ENCODE results near the gene NCOA1. TPM values are rescaled to one million over a fixed set of nuclear protein-coding genes. Genes with fewer than 3 reads are reported as not detected.

The NCOA1 gene
- polyA plus RNA-seq, 6 donors from 2014 or later, result 9.8 to 21.3 (median 12.6) TPM

DNA sequence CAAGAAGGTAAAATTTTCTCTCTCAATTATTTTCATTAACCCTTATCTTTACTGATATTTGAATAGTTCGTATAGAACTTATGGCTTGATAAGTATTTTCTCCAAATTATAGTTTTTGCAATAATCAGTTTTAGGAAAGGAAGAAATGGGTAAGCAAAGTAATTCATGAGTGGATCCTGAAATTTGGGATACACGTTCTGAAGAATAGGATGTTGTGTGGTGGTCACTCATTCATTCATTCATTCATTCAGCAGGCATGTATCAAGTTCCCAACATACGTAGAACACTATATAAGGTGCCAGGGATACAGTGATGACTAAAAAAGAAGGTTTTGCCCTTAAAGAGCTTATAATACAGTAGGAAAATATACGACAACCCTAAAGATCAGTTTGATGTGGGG, 206.7 kb downstream of the NCOA1 start:
- H3K4me3 Mint-ChIP-seq, result peak overlapping the region in 1 of 8 donors; percentile 42
- H3K27me3 Mint-ChIP-seq, result no peaks in the 10 kb centered on the region
- no peaks in the 10 kb centered on the region for H3K4me1 Mint-ChIP-seq
- no peak for ATAC-seq (ENCODE audit: low read depth in 2 of 2)
- peaks cover 6 to 13% of the 10 kb centered on the region in 2 donors for H3K36me3 Mint-ChIP-seq
- no peaks in the 10 kb centered on the region for H3K9me3 Mint-ChIP-seq
- H3K27ac Mint-ChIP-seq, result no peak overlapping the region
- no peak for DNase-seq

DNA sequence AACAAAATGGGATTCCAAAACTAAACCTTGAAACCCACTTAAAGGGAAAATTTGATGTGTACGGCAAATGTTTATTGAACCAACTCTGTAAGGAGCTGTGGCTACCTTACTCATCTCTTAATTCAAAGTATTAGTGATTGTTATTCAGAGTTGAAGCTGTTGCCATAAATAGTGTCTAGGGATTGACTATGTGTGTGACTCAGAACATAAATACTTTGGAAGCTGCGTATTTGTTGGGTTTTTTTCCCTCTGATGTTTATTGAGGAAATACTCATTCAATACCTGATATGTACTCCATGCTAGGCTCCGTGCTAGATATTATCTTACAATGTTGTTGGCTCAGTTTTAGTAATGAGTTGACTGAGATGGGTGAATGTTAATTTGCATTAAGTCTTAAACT, 211.7 kb downstream of the NCOA1 start:
- H3K36me3 Mint-ChIP-seq, result peaks cover 11 to 13% of the 10 kb centered on the region in 2 donors
- ATAC-seq (ENCODE audit: low read depth in 2 of 2) (no peak), DNase-seq (no peak)
- no peaks in the 10 kb centered on the region for H3K4me1 Mint-ChIP-seq
- H3K4me3 Mint-ChIP-seq, result no peak overlapping the region
- no peaks in the 10 kb centered on the region for H3K9me3 Mint-ChIP-seq
- H3K27ac Mint-ChIP-seq, result no peak overlapping the region
- H3K27me3 Mint-ChIP-seq, result no peaks in the 10 kb centered on the region

DNA sequence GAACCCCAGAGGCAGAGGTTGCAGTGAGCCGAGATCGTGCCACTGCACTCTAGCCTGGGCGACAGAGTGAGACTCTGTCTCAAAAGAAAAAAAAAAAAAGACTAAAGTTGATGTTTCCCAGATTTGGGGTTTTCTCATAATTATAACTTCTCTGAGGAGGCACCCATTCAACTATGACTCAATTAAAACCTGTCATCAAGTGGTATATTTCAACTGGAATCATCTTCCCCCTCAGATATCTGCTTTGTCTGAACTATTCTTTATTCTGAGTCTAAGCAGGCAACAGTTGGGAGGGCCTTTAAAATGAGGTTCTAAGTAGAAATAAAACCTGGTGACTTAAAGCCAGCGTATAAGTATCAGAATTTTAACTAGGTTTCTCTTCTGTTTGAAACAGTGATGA, 213.6 kb downstream of the NCOA1 start:
- Mint-ChIP-seq H3K36me3 (peaks cover 8 to 10% of the 10 kb centered on the region in 2 donors), H3K4me3 (no peak overlapping the region), H3K4me1 (no peaks in the 10 kb centered on the region), H3K27ac (peak overlapping the region in 1 of 6 donors; percentile 23), H3K27me3 (no peaks in the 10 kb centered on the region), H3K9me3 (no peaks in the 10 kb centered on the region)
- no peak for ATAC-seq (ENCODE audit: low read depth in 2 of 2)
- DNase-seq, result no peak

DNA sequence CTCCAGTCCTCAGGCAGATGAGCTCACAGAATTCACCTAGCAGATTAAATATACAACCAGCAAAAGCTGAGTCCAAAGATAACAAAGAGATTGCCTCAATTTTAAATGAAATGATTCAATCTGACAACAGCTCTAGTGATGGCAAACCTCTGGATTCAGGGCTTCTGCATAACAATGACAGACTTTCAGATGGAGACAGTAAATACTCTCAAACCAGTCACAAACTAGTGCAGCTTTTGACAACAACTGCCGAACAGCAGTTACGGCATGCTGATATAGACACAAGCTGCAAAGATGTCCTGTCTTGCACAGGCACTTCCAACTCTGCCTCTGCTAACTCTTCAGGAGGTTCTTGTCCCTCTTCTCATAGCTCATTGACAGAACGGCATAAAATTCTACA, 216.1 kb downstream of the NCOA1 start:
- H3K27ac Mint-ChIP-seq, result no peak overlapping the region

DNA sequence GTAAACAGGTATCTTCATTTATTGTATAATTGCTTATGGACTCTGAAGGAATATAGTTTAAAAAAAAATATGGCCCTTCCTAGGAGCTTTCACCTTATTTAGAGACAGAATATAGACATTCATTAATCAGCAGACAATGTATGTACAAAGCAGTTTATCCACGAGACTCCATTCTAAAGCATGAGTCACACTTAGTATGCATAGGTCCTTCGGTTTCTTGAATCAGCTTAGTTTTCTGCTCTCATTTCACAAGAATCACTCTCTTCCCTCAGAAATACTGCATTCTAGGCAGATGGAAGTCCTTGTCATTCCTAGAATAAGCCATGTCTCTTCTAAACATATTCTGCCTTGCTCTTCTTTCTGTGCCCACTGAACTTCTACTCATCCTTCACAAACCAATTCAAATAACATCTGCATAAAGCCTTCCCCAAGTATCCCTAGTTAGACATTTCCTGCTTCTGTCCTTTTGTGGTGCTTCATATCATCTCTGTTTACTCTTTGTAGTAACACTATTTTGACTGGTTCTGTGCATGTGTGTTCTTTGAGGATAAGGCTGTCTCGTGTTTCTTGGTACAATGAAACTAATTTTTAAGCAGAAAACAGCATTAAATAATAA, 217.6 kb downstream of the NCOA1 start:
- H3K27ac Mint-ChIP-seq, result no peak overlapping the region
- no peak overlapping the region for H3K4me3 Mint-ChIP-seq
- H3K4me1 Mint-ChIP-seq, result no peaks in the 10 kb centered on the region
- no peak for ATAC-seq (ENCODE audit: low read depth in 2 of 2)
- peaks cover 24 to 34% of the 10 kb centered on the region in 2 donors for H3K36me3 Mint-ChIP-seq
- H3K27me3 Mint-ChIP-seq, result no peaks in the 10 kb centered on the region
- H3K9me3 Mint-ChIP-seq, result no peaks in the 10 kb centered on the region
- no peak for DNase-seq

More for the DNA sequence above, 216.1 kb downstream of the NCOA1 start:
- Mint-ChIP-seq H3K36me3 (peaks cover 13 to 23% of the 10 kb centered on the region in 2 donors), H3K4me1 (no peaks in the 10 kb centered on the region), H3K4me3 (no peak overlapping the region), H3K27me3 (no peaks in the 10 kb centered on the region), H3K9me3 (no peaks in the 10 kb centered on the region)
- no peak for ATAC-seq (ENCODE audit: low read depth in 2 of 2)
- DNase-seq, result no peak

DNA sequence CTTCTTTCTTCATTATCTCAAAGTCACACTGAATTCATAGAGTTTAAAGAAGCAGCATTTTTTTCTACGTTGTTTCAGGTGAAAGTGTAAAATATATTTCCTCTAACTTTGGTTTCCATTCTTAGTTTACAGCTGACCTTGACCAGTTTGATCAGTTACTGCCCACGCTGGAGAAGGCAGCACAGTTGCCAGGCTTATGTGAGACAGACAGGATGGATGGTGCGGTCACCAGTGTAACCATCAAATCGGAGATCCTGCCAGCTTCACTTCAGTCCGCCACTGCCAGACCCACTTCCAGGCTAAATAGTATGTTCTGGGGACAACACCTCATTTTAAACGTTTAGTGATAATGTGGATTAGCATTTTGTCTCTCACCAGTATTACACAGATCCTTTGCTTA, 219.8 kb downstream of the NCOA1 start:
- Mint-ChIP-seq H3K9me3 (no peaks in the 10 kb centered on the region), H3K27me3 (no peaks in the 10 kb centered on the region), H3K4me1 (no peaks in the 10 kb centered on the region), H3K27ac (peak overlapping the region in 2 of 6 donors; percentile 4 to 15), H3K36me3 (peaks cover 26 to 45% of the 10 kb centered on the region in 2 donors), H3K4me3 (no peak overlapping the region)
- ATAC-seq (ENCODE audit: low read depth in 2 of 2), result no peak
- DNase-seq, result no peak

DNA sequence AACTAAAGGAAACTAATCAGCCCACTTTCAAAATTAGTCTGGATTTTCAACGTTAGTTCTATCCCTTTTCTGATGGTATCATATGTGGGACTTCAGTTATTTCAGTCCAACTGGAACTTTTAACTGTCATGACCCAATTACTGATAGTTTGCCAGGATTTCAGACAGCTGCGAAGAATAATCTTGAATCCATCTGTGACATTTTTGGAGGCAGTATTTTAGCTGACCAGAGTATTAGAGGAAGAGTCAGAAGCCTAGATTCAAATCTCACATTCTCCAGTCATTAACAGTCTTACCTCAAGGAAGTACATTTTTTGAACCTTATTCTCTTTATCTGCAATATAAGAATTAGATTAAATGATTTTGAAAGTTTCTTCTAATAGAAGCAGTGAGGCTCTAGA, 220.8 kb downstream of the NCOA1 start:
- Mint-ChIP-seq H3K9me3 (no peaks in the 10 kb centered on the region), H3K27ac (no peak overlapping the region), H3K27me3 (no peaks in the 10 kb centered on the region), H3K36me3 (peaks cover 27 to 45% of the 10 kb centered on the region in 2 donors), H3K4me1 (no peaks in the 10 kb centered on the region), H3K4me3 (no peak overlapping the region)
- no peak for ATAC-seq (ENCODE audit: low read depth in 2 of 2)
- no peak for DNase-seq

DNA sequence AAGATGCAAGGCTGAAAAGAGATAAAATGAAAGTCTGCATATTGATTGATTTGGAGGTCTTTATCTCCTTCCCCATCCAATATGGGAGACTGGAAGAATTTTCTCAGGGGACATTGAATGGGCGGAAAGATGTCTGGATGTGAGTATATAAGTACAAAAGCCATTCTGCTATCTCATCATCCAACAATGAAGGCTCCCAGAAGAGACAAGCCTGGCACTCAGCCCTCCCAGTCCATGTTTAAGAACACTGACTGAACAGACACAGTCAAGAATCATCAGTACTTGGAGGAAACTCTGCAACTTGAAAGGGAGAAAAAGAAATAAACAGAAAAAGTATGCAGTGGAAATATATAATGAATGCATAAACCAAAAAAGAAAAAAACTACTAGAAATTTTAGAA, 221.2 kb downstream of the NCOA1 start:
- H3K4me3 Mint-ChIP-seq, result no peak overlapping the region
- H3K36me3 Mint-ChIP-seq, result peaks cover 25 to 45% of the 10 kb centered on the region in 2 donors
- no peaks in the 10 kb centered on the region for H3K9me3 Mint-ChIP-seq
- ATAC-seq (ENCODE audit: low read depth in 2 of 2) (no peak), DNase-seq (no peak)
- H3K27ac Mint-ChIP-seq, result no peak overlapping the region
- no peaks in the 10 kb centered on the region for H3K4me1 Mint-ChIP-seq
- no peaks in the 10 kb centered on the region for H3K27me3 Mint-ChIP-seq

DNA sequence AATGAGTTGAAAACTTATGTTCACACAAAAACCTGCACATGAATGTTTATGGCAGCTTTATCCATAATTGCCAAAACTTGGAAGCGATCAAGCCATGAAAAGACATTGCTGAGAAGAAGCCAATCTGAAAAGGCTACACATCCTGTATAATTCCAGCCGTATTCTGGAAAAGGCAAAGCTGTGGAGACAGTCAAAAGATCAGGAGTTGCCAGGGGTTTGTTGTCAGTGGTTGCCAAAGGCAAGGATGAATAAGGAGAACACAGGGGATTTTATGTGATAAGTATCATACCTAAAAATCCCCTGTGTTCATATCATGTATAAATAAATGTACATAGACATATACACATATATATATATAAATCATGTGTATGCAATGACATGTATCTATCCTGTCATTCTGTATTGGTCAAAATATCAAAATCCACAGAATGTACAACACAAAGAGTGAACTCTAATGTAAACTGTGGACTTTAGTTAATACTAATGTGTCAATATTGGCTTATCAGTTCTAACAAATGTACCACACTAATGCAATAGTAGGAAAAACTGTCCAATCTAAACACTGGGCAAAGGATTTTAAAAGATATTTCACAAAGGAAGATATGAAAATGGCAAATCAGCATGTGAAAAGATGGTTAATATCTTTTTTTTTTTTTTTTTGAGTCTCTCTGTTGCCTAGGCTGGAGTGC, 226.4 kb downstream of the NCOA1 start:
- Mint-ChIP-seq H3K4me1 (peaks cover 0 to 4% (median 0%) of the 10 kb centered on the region in 3 donors), H3K36me3 (peaks cover 30 to 35% of the 10 kb centered on the region in 2 donors), H3K4me3 (no peak overlapping the region)

DNA sequence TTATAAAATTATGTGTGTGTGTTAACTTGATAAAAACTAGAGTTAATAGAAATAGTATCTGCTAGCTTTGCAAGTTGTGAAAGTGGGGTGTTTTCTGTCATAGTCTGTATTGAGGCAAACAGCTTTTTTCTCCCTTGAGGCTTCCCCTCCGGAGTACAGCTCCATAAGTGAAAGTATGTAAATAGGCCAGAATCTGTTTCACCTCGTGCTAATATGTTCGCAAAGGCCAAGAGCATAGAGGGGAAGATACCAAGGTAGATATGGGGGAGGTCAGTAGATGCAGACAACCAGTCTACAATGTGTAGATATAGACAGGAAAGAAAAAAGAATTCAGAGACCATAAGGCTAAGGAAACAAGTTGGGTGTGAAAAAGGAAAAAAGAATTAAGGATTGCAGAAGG, 229.3 kb downstream of the NCOA1 start:
- no peak overlapping the region for H3K4me3 Mint-ChIP-seq
- H3K27ac Mint-ChIP-seq, result no peak overlapping the region
- no peaks in the 10 kb centered on the region for H3K9me3 Mint-ChIP-seq
- DNase-seq (peak; percentile 9), ATAC-seq (ENCODE audit: low read depth in 2 of 2) (no peak)
- peaks cover 0 to 4% (median 0%) of the 10 kb centered on the region in 3 donors for H3K4me1 Mint-ChIP-seq
- H3K36me3 Mint-ChIP-seq, result peaks cover 16 to 20% of the 10 kb centered on the region in 2 donors
- H3K27me3 Mint-ChIP-seq, result no peaks in the 10 kb centered on the region

More for the DNA sequence above, 226.4 kb downstream of the NCOA1 start:
- Mint-ChIP-seq H3K27ac (no peak overlapping the region), H3K27me3 (no peaks in the 10 kb centered on the region), H3K9me3 (no peaks in the 10 kb centered on the region)
- ATAC-seq (ENCODE audit: low read depth in 2 of 2) (no peak), DNase-seq (no peak)

DNA sequence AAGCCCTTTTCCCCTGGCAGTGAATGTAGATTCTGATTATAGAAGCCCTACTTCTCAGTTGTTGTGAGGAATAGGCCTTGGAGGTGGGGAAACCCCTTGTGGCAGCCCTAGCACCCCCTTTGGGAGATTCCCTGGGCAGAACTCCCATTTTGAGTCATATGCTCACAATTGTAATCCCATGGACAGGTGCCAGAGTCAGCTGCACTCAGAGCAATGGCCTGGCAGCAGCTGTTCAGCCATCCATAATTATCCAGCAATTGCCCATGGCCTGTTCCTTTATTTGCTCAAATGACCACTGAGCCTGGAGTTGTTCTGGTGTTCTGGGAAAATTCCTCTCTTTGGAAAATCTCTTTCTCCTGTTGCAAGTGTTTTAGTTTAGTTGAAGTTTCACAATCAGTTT, 230.4 kb downstream of the NCOA1 start:
- no peaks in the 10 kb centered on the region for H3K27me3 Mint-ChIP-seq
- H3K27ac Mint-ChIP-seq, result no peak overlapping the region
- H3K4me3 Mint-ChIP-seq, result no peak overlapping the region
- H3K9me3 Mint-ChIP-seq, result no peaks in the 10 kb centered on the region
- ATAC-seq (ENCODE audit: low read depth in 2 of 2) (no peak), DNase-seq (no peak)
- peaks cover 14 to 18% of the 10 kb centered on the region in 2 donors for H3K36me3 Mint-ChIP-seq
- peaks cover 0 to 4% (median 0%) of the 10 kb centered on the region in 3 donors for H3K4me1 Mint-ChIP-seq

DNA sequence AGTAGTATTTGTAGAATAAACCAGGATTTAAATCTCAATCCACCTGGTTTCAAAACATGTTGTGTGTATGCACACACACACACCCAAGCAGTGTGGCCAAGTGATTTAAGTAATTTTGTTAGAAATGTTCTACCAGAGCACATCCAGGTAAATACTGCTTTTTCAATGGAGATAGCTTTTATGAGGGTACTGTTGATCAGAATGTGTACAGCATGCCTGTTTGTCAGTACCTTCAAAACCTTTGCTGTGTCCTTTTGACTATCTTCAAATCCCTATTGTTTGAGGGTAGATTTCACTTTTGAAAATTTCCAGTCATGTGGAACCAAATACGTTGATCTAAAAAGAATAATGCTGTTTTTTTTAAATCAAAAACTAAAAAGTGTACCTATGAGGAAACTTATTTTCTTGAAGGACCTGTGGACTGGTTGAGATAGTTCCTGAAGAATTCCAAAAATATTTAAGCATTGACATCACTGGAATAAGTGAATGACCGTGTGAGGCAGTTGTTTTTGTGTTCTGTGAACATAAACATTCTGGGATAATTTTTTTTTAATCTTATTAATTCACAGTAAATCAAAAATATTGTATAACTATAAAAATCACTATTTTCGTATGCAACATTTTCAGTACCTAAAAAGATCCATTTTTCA, 231.2 kb downstream of the NCOA1 start:
- Mint-ChIP-seq H3K4me1 (peaks cover 0 to 4% (median 0%) of the 10 kb centered on the region in 3 donors), H3K36me3 (peaks cover 6 to 13% of the 10 kb centered on the region in 2 donors), H3K9me3 (no peaks in the 10 kb centered on the region), H3K27me3 (no peaks in the 10 kb centered on the region), H3K27ac (no peak overlapping the region), H3K4me3 (no peak overlapping the region)
- no peak for DNase-seq
- no peak for ATAC-seq (ENCODE audit: low read depth in 2 of 2)

DNA sequence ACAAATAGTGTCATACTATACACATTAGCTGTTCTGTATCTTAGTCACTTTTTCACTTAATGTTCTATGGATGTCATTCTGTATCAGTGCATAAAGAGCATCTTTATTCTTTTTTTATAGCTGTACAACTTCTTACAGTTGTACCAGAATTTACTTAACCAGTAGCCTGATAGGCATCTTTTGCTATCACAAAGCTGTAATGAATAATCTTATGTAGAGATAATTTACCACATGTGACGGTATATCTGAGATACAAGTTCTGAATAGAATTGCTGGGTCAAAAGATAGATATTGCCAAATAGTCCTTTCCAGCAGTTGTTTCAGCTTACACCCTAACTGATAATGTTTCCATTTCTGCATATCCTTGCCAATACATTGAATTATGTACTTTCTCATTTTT, 232.1 kb downstream of the NCOA1 start:
- H3K36me3 Mint-ChIP-seq, result peaks cover 0 to 4% of the 10 kb centered on the region in 2 donors

DNA sequence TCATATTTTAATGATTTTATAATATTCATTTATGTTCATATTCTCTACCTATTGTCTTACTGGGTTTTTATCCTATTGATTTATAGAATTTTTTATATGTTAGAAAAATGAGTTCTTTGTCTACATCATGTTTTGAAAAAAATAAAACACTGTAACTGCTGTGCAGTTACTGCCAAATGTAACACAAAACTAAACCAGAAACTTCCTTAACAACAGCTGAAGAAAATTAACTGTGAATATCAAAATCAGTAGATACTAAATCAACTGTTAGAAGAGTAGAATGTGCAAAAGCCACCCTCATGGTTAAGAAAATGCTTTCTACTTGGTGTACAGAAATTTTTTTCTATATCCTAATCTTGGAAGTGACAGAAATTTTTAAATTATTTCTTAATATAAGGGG, 232.6 kb downstream of the NCOA1 start:
- H3K36me3 Mint-ChIP-seq, result peaks cover 0 to 4% of the 10 kb centered on the region in 2 donors
- no peaks in the 10 kb centered on the region for H3K9me3 Mint-ChIP-seq
- peaks cover 0 to 4% (median 0%) of the 10 kb centered on the region in 3 donors for H3K4me1 Mint-ChIP-seq
- DNase-seq (no peak), ATAC-seq (ENCODE audit: low read depth in 2 of 2) (no peak)
- H3K27ac Mint-ChIP-seq, result peak overlapping the region in 1 of 6 donors; percentile 51
- no peak overlapping the region for H3K4me3 Mint-ChIP-seq
- no peaks in the 10 kb centered on the region for H3K27me3 Mint-ChIP-seq

More for the DNA sequence above, 232.1 kb downstream of the NCOA1 start:
- H3K4me3 Mint-ChIP-seq, result no peak overlapping the region
- H3K4me1 Mint-ChIP-seq, result peaks cover 0 to 4% (median 0%) of the 10 kb centered on the region in 3 donors
- no peaks in the 10 kb centered on the region for H3K9me3 Mint-ChIP-seq
- no peak overlapping the region for H3K27ac Mint-ChIP-seq
- ATAC-seq (ENCODE audit: low read depth in 2 of 2) (no peak), DNase-seq (no peak)
- no peaks in the 10 kb centered on the region for H3K27me3 Mint-ChIP-seq

All from naive B cell (primary cell).